Measurements from ENCODE around the gene METRNL. TPM values are rescaled to one million over a fixed set of nuclear protein-coding genes. Genes with fewer than 3 reads are reported as not detected.
A peak's percentile ranks its signal among the peaks of the same experiment; 100 is the strongest.
"Not testable (repeated sequence)": the region's sequence is repeated elsewhere in the genome, so short reads cannot be mapped to it uniquely, and the experiment has no call there.

METRNL gene
- total RNA-seq, 1 donor from 2014 or later: 257 TPM

DNA sequence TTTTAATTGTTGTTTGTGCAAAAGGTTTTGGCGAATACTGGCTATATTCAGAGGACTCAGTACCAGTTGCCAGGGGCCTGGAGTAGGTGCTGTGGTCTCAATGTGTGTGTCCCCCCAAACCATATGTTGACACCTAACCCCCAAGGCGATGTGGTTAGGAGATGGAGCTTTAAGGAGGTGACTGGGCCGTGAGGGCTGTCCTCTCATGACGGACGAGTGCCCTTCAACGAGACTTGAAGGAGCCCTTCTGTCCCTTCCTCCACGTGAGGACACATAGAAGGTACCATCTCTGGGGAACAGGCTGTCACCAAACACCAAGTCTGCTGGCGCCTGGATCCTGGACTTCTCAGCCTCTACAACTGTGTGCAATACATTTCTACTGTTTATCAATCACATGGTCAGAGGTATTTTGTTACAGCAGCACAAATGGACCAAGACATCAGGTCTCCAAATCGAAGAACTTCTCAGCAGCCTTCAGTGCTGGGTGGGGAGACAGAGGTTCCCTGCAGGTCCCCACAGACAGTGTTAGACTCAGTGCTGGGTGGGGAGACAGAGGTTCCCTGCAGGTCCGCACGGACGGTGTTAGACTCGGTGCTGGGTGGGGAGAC, 24.8 kb upstream of the METRNL start:
- Histone ChIP-seq H3K4me1 (peaks cover 8 to 26% of the 10 kb centered on the region in 2 donors), H3K27me3 (no peaks in the 10 kb centered on the region), H3K4me3 (no peak overlapping the region), H3K27ac (peak overlapping the region; percentile 4 to 57), H3K9me3 (no peaks in the 10 kb centered on the region), H3K36me3 (no peaks in the 10 kb centered on the region)
- peak in 1 of 2 donors; percentile 57 for DNase-seq (ENCODE audit: low spot score in 2 of 2)
- intact Hi-C loops (cut with DNase I): no loop called here
- TF ChIP-seq, protein P1, sequence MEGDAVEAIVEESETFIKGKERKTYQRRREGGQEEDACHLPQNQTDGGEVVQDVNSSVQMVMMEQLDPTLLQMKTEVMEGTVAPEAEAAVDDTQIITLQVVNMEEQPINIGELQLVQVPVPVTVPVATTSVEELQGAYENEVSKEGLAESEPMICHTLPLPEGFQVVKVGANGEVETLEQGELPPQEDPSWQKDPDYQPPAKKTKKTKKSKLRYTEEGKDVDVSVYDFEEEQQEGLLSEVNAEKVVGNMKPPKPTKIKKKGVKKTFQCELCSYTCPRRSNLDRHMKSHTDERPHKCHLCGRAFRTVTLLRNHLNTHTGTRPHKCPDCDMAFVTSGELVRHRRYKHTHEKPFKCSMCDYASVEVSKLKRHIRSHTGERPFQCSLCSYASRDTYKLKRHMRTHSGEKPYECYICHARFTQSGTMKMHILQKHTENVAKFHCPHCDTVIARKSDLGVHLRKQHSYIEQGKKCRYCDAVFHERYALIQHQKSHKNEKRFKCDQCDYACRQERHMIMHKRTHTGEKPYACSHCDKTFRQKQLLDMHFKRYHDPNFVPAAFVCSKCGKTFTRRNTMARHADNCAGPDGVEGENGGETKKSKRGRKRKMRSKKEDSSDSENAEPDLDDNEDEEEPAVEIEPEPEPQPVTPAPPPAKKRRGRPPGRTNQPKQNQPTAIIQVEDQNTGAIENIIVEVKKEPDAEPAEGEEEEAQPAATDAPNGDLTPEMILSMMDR (IDR thresholded peaks at IDR 0.05): no peak

DNA sequence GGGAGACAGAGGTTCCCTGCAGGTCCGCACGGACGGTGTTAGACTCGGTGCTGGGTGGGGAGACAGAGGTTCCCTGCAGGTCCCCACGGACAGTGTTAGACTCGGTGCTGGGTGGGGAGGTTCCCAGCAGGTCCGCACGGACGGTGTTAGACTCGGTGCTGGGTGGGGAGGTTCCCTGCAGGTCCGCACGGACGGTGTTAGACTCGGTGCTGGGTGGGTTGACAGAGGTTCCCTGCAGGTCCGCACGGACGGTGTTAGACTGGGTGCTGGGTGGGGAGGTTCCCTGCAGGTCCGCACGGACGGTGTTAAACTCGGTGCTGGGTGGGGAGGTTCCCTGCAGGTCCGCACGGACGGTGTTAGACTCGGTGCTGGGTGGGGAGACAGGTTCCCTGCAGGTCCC, 24.2 kb upstream of the METRNL start:
- Histone ChIP-seq H3K4me1 (peaks cover 8 to 26% of the 10 kb centered on the region in 2 donors), H3K27ac (peak overlapping the region; percentile 57 to 83)
- H3K4me3 ChIP-seq; H3K27me3 ChIP-seq; DNase-seq (ENCODE audit: low spot score in 2 of 2); H3K36me3 ChIP-seq; H3K9me3 ChIP-seq; intact Hi-C loops (cut with DNase I): not testable (repeated sequence)

DNA sequence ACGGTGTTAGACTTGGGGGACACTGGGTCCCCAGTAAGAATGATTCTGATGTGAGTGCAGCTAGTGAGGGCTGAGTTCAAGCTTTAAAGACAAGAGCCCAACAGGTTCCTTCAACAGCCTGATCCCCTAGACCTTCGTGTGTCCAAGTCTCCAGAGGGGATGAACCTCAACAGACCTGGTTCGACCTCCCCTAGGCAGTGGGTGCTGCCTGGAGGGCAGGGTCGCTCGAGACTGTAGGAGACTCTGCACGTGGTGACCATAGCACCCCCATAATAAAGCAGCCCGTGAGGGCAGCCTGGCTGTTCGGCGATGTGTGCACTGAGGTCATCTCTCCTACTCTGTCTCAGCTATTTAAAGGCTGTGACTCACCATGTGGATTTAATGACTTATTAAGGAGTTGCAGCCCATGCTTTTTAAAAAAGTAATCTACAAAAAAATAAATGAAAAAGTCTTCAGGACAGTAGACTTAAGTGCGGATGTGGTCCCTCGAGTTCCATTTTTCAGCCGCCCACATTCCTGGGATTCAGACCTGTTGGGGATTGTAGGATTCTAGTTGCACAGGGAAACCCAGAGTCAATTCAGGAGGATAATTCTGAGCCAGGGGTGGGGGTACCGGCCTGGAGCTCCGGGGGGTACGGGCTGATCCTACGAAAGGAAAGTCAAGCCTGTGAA, 23.4 kb upstream of the METRNL start:
- Histone ChIP-seq H3K36me3 (no peaks in the 10 kb centered on the region), H3K27me3 (no peaks in the 10 kb centered on the region), H3K4me3 (peak overlapping the region in 1 of 2 donors; percentile 46), H3K9me3 (no peaks in the 10 kb centered on the region), H3K27ac (peak overlapping the region; percentile 46 to 83), H3K4me1 (peaks cover 5 to 23% of the 10 kb centered on the region in 2 donors)
- intact Hi-C loops (cut with DNase I): loop anchor here (1.0 kb wide), 1 partner anchor 23 kb away; the partner anchor contains the start of gene METRNL
- peak in 1 of 2 donors; percentile 80 for DNase-seq (ENCODE audit: low spot score in 2 of 2)
- TF ChIP-seq, protein P1 (IDR thresholded peaks at IDR 0.05): no peak

DNA sequence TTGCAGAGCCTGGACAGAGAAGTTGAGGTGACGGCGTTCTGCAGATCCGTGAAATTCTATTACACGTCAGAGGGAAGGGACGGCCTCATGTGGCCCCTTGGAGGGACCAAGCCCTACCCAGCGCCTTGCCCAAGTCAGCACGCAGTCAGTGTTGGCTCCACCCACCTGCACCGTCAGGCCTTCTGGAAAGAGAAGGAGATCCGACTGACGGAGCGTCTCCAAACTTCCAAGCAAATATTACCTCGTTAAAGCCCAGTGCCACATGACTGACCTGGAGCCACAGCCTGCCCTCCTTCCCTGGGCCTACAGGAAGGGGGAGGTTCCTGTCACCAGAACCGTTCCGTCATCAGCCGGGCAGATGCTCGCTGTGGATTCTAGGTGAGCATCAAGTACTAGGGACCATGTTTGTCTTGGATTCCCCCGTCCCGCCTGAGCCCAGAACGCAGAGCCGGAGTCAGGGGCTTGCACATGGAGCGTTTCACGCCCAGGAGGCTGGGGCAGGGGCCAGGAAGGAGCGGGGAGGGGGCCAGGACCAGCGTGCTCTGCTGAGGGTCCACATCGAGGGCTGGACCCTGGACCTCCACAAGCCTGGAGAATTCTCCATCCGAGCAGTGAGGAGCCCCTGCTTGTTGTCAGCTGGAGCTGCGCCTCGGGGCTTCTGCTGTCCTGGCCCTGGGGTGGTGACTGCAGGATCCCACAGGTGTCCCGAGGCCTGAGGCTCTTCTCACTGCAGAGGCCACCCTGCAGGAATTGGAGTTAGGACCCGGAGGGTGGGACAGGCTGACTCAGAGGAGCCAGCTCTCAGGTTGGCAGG, 22.6 kb upstream of the METRNL start:
- TF ChIP-seq, protein P1 (IDR thresholded peaks at IDR 0.05): no peak
- peak overlapping the region in 1 of 2 donors; percentile 46 for H3K4me3 ChIP-seq
- H3K27me3 ChIP-seq: no peaks in the 10 kb centered on the region
- H3K4me1 ChIP-seq: peaks cover 4 to 22% of the 10 kb centered on the region in 2 donors
- peak overlapping the region; percentile 46 to 83 for H3K27ac ChIP-seq
- intact Hi-C loops (cut with DNase I): loop anchor here (1.0 kb wide), 1 partner anchor 23 kb away; the partner anchor contains the start of gene METRNL
- H3K36me3 ChIP-seq: no peaks in the 10 kb centered on the region
- peak in 1 of 2 donors; percentile 83 for DNase-seq (ENCODE audit: low spot score in 2 of 2)
- H3K9me3 ChIP-seq: no peaks in the 10 kb centered on the region

DNA sequence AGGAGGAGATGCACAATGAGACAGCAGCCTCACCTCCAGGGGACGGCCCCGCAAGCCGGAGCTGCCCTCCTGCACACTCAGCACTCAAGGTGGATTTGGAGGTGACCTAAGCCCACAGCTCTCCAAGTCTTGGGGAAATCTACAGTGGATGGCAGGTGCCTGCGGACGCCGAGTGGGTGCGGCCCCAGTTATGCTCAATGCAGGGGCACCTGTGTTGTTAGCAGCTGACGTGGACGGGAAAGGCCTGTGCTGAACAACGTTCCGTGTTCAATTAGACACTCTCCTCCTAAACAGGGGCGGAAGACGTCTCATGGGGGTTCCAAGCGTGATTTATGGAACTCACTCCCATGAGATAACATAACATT, 22.0 kb upstream of the METRNL start:
- intact Hi-C loops (cut with DNase I): no loop called here

More for the DNA sequence above, 22.0 kb upstream of the METRNL start:
- Histone ChIP-seq H3K36me3 (no peaks in the 10 kb centered on the region), H3K4me3 (no peak overlapping the region), H3K4me1 (peaks cover 0 to 19% of the 10 kb centered on the region in 2 donors), H3K27me3 (no peaks in the 10 kb centered on the region), H3K27ac (no peak overlapping the region), H3K9me3 (no peaks in the 10 kb centered on the region)
- DNase-seq (ENCODE audit: low spot score in 2 of 2): peak in 1 of 2 donors; percentile 60
- TF ChIP-seq, protein P1 (IDR thresholded peaks at IDR 0.05): no peak
